GM10847 (cell line): ENCODE results near the gene CTTN.

Source experiments
- POLR2A ChIP-seq: IDR thresholded peaks from 2 replicates; pipeline ENCODE4 v1.6.1; 2011; ENCODE audit not compliant: insufficient read length; ENCODE audit errors: extremely low read depth

The CTTN gene

DNA sequence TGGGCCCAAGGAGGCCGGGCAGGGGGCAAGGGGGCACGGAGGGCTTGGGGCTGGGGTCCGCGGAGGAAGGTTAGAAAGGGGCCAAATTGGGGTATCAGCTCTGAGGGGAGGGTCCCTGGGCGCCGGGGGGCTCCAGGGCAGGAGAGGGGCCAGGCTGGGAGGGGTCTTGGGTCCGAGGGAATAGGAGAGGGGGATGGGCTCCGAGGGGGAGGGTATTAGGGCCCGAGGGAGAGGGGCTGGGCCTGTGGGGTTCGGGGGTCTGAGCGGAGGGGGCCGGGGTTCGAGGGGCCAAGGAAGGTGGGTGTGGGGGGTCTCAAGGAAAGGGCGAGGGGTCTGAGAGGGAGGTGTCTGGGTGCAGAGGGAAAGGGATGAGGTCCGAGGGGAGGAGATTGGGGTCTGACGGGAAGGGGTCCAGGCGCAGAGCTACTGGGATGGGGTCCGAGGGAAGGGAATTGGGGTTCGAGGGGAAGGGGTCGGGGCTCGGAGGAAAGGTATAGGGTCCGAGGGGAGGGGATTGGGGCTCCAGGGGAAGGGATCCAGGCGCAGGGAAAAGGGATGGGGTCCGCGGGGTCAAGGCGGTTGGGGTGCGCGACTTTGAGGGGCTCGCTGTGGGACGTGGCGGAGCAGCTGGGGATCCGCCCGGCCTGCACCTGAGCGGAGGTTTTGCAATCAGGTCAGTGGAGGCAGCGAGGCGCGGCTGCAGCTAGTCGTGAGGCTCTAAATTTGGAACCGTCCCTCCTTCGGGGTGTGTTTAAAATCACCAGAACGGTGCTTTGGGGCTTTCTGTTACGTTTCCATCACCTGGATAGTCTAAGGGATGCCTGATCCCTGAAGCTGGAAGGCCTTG, 728 bp downstream of the CTTN start:
- TF ChIP-seq POLR2A: no peak

DNA sequence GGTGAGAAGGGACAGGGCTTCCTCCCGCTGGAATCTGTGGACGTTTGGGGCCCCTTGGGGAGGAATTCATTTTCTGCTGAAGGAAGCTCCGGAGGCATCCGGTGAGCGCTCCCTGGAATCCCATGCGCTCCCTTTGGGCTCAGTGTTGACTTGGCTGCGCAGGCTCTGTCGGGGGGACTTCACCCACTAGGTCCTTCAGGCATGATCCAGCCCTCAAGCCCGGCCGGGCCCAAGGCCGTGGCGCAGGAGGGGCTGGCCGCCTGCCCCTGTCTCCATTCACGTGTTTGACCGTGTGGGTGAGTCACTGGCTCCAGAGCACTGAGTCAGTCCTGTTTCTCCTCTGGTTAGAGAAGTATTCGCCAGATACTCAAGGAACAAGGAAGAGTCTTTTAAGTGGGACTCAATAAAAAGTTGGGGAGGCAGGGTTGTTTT, 1.4 kb downstream of the CTTN start:
- TF ChIP-seq POLR2A: no peak

DNA sequence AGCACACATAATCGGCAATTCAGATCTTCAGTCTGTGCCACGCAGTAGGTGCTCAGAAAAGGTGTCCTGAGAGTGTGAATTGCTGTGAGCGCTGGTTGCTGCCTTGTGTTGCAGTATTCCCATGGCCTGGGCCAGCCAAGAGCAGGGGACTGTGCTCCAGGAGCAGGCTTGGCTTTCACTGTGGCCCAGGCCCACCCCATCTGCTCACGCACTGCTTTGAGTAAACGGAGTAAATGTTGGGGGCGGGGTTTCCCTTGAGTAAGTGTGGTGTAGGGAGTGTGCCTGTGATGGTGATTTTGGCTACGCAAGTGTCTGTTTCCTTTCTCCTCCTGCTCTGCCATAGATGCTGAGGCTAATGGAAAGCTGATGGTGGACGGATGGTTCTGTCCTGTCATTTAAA, 2.3 kb downstream of the CTTN start:
- no peak for TF ChIP-seq POLR2A

DNA sequence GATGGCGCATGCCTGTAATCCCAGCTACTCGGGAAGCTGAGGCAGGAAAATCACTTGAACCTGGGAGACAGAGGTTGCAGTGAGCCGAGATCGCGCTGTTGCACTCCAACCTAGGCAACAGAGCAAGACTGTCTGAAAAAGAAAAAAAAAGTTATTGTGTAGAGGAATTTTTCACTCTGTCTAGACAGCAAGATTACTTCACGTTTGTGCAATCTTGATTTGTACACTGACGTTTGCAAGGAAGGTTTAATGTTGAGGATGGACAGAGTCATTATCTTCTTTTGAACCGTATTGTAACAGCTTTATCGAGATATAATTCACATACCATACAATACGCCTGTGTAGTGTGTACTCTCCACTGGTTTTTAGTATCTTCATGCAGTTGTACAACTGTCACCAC, 3.7 kb downstream of the CTTN start:
- no peak for TF ChIP-seq POLR2A

DNA sequence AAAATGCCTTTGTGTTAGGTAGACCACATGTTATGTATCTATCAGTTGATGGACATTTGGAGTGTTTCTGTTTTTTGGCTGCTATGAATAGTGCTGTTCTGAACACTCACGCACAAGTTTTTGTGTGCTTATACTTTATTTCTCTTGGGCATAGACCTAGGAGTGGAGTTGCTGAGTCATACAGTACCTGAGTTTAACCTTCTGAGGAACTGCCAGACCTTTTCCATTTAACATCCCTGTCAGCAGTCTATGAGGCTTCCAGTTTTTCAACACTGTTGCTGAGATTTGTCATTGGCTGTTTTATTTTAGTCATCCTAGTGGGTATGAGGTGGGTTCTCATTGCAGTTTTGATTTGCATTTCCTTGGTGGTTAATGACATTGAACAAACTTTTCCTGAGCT, 4.4 kb downstream of the CTTN start:
- TF ChIP-seq POLR2A: no peak

DNA sequence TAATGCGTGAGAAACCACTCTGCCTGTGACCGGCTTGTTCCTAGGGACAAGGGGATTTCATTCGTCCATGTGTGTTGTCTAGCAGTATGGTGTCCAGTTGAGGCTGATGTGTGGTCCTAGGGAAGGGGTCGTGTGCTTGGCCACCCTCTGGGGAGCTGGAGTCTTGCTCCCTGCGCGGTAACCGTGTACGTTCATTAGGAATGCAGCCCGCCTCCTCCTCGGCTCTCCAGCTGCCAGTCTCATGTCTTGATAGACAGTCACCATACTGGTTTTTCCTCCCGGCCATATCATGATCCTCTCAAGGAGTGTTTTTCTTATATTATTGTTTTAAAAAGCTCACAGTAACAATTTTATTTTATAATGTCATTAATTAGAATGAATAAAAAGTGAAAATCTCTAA, 5.9 kb downstream of the CTTN start:
- no peak for TF ChIP-seq POLR2A

DNA sequence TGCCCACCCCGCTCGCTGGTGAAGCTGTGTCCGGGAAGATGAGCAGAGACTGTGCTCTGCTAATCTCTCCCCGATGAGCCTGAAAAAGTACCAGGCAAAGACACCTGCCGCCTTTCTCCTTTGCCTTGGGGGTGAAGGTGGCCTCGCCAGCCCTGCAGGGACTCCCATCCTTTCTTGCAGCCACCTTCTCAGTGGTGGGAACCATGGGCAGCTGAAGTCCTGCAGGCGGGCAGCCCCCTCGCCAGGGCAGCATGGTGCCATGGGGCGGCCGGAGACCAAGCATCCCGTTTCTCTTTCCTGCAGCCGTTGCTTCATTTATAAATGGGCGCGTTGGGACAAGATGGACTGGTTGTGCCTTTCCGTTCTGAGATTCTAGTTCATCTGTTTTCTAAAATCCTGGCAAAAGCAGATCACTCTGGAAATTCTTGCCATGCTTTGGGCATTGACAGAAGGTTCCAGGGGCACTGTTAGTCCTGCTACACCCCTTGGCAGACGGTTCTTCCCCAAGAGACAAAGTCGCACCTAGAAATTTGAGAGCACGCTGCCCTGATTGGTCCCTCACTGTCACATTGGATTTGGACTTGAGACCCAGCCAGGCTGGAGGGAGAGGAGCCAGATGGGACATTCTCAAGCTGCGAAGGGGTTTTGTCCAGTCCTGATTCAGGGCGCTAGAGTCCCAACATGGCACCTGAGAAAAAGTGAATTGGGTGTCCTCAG, 7.5 kb downstream of the CTTN start:
- no peak for TF ChIP-seq POLR2A

DNA sequence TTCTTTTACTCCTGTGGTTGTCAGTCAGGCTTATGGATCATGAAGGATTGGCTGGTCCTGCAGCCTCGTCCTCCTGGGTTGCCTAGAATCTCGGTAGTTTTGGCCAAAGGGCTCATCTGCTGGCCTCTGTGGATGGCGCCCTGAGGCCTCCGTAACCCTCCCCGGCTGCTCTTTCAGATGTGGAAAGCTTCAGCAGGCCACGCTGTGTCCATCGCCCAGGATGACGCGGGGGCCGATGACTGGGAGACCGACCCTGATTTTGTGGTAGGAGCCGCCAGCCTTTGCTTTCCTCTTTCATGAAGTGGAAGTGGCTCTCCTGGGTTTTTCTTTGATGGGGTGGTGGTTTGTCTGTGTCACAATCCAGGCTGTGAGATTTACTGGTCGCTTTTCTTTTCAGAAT, 8.8 kb downstream of the CTTN start:
- no peak for TF ChIP-seq POLR2A

DNA sequence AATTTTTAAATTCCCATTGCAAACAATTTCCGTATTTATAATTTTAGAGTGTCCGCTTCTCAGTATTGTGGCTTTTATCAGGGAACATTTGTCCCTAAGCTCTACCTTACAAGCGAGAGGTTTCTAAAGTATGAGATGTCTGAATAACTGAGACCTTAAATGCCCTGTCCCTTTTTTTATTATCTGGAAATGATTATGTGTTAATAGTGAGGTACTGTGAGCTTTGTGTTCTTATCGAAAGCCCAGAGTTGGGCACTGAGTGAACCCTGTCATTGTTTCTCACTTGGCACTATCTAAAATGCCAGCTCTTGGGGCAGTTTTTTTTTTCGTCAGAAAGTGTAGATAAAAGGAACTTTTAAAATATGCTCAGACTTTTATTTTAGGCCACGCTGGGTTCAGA, 9.5 kb downstream of the CTTN start:
- TF ChIP-seq POLR2A: no peak

DNA sequence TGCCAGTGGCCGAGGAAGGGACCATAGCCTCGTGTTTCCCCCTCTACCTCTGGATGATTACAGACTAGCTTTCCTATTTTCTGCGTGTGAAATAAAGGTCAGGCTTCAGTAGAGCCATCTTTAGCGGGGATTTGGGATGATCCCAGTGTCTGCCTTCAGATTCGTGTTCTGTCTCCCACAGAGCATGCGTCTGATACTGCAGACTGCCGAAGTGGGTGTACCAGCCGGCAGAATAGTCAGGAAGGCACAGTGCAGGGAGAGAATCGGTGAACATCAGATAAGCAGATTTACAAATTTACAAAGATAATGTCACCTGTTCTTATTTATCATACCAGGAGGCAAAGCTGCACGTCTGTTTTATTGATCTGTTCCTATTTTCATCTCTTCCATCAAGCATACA, 11.1 kb downstream of the CTTN start:
- no peak for TF ChIP-seq POLR2A

DNA sequence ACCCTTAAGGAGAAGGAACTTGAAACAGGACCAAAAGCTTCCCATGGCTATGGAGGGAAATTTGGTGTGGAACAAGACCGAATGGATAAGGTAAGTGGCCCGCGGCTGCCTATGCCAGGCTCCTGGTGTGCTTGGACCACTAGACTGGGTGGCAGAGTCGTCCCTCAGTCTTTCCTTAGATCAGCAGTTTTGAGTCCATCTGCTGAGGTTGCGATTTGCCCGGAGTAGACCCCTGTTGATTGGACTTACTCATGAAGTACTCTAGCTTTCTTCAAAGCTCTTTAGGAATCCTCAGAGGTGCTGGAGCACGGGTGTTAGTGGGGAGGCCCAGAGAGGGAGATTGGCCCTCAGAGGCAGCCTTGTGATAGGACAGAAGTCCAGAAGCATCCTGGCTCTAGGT, 11.5 kb downstream of the CTTN start:
- TF ChIP-seq POLR2A: no peak

DNA sequence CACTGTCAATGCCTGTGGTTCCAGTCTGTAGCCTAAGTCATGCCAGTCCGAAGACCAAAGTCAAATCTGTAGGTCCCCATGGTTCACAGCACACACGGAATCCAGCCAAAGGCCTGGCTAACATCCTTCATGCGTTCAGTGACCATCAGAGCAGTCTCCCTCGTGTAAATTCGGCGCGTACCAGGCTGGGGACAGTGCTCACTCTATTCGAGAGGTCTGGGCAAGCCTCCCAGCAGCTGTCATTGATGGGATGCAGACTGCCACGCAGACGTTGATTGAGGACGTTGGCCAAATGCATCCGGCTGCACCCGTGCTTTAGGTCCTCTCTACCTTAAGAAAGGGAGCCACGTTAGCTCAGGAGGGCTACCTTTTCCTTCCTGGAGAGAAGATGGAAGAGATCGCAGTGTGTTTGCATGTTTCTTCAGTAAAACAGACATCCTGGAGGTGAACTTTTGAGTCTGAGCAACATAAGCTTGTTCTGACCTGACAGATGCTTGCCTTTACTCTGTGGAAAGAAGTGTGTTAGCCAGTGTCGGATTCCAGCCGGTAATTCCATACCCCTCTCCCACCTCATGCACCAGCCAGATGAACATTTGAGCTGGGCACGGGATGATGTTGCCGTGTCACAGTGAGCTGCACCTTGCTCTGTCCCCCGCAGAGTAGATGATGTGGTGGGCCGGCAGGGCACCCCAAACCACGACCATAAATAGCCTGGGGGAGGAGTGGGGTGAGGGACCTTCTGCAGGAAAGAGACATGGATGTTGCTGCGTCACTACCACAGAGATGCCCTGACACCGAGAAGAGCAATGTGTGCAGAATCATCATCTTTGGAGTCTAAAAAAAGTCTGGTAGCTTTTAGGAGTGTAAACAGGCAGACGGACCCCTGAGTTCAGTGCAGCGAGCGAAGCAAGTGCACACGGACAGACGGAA, 12.2 kb downstream of the CTTN start:
- no peak for TF ChIP-seq POLR2A

DNA sequence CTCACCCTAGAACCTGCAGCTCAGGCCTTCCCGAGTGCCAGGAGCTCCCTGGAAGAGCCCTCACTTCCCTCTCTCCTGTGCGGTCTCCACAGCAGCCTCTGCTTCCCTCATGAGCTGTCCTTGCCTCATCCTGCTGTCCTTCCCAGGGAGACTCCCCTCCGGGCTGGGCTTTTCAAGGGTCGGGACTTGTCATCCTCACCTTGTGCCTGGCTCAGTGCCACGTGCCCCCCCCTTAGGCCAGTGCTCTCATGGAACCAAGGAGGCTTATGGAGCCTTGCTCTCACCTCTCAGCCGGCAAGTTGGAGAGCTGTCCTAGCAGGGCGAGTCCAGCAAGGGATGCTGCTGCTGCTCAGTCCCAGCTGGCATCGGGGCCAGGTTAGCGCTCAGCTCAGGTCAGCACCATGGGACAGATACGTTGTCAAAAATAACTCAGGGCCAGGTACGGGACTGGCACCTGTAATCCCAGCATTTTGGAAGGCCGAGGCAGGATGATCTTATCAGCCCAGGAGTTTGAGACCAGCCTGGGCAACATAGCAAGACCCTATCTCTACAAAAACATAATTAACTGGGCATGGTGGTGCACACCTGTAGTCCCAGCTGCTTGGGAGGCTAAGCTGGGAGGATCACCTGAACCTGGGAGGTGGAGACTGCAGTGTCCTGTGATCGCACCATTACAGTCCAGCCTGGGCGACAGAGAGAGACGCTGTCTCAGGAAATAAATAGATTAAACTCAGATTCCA, 13.6 kb downstream of the CTTN start:
- TF ChIP-seq POLR2A: no peak

DNA sequence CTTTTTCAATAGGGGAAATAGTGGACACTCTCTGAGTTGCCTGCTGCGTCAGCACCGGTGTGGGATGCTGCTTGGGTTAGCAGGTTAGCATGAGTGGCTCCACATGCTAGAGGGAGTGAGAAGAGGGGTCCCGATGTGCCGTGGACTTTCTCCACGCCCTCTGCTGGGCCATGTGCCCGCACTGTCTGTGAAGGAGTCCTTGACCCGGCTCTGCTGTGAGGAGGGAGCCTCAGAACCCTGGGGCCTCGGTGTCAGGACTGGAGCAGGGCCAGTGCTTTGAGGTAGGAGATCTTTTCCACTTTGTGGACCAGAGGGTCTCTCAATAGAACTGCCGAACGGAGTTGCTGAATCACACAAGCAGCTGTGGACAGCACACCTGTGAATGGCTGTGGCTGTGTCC, 14.8 kb downstream of the CTTN start:
- no peak for TF ChIP-seq POLR2A
